HCT116 (cell line): Measurements from ENCODE around the gene ARL8B. TPM values are rescaled to one million over a fixed set of nuclear protein-coding genes. Genes with fewer than 3 reads are reported as not detected.

Source experiments
- ATAC-seq: fragments of 200-7000 bp; cut with Tn5 transposase; 2 replicates; pipeline ENCODE4 v1.9.1; 2020; ENCODE audit warnings: mild to moderate bottlenecking, moderate library complexity
- BruUV-seq: library from RNA; stranded (reverse); fragments of 400-500 nt; replicated peaks from 2 replicates; lab custom pipeline; 2021; lab: Mats Ljungman, UMichigan
- CTCF ChIA-PET: fragments of 300-600 bp; sonication (Branson Sonifier 250); formaldehyde crosslinking; loops from one replicate; lab custom pipeline; 2021; ENCODE audit warnings: antibody characterized with exemption; lab: Charles Lee
- POLR2A ChIA-PET: fragments of 300-600, 350-600 bp; sonication (Branson Sonifier 250); formaldehyde crosslinking; loops from one replicate; lab custom pipeline; 2021; ENCODE audit warnings: antibody characterized with exemption; lab: Charles Lee
- RAD21 ChIA-PET, 2 experiments: fragments of 300-600 bp; sonication (Branson Sonifier 250); formaldehyde crosslinking; loops; one replicate each; lab custom pipeline; 2023; ENCODE audit warnings: low total read pairs in 2 of 2; ENCODE audit not compliant: uncharacterized antibody in 2 of 2, unreplicated experiment in 2 of 2, low non-redundant PET in 1 of 2; lab: Charles Lee
- DNase-seq: peaks from one replicate; pipeline ENCODE4 v3.0.0-alpha.2; 2010; ENCODE audit warnings: low read depth, low spot score
- H2AFZ ChIP-seq: fragments of 200-600 bp; shearing (Covaris generic), sonication (generic); 2 replicates; pipeline ENCODE4 v1.6.1; 2017; ENCODE audit warnings: low read depth, mixed run types, mixed read lengths, antibody characterized with exemption, low read length; ENCODE audit not compliant: poor library complexity, severe bottlenecking
- H3K27ac ChIP-seq: 2 replicates; pipeline ENCODE4 v1.5.1; 2012; ENCODE audit warnings: low read depth, low read length
- H3K27me3 ChIP-seq: fragments of 200-600 bp; sonication (generic); 2 replicates; pipeline ENCODE4 v1.6.1; 2016; ENCODE audit warnings: mixed run types, low read length, mixed read lengths; ENCODE audit not compliant: insufficient read depth
- H3K36me3 ChIP-seq, 2 experiments: fragments of 200-500 bp in 1 of 2; fragments of 200-600 bp in 1 of 2; sonication (Bioruptor generic) in 1 of 2; sonication (generic) in 1 of 2; 2 replicates each; pipeline versions ENCODE4 v1.5.1 to v1.6.1; 2014 to 2016; ENCODE audit warnings: low read length in 2 of 2, inconsistent platforms in 1 of 2, mixed read lengths in 1 of 2, mixed run types in 1 of 2; ENCODE audit not compliant: insufficient read depth in 2 of 2, control insufficient read depth in 1 of 2
- H3K4me1 ChIP-seq, 2 experiments: fragments of 200-600 bp in 1 of 2; sonication (generic) in 1 of 2; 2 replicates each; pipeline versions ENCODE4 v1.5.1 to v1.6.1; 2012 to 2017; ENCODE audit warnings: low read length in 2 of 2, inconsistent platforms in 1 of 2, mild to moderate bottlenecking in 1 of 2, mixed read lengths in 1 of 2, mixed run types in 1 of 2, moderate library complexity in 1 of 2; ENCODE audit not compliant: insufficient read depth in 2 of 2, control insufficient read depth in 1 of 2
- H3K4me2 ChIP-seq: fragments of 200-600 bp; sonication (generic); 2 replicates; pipeline ENCODE4 v1.6.1; 2017; ENCODE audit warnings: mixed run types, low read length, mixed read lengths
- H3K4me3 ChIP-seq, 2 experiments: fragments of 200-600 bp in 1 of 2; sonication (generic) in 1 of 2; replicated peaks in 1 of 2; 2 replicates each; pipeline ENCODE4 v1.5.1; 2011 to 2016; ENCODE audit warnings: low read length in 2 of 2, control low read depth in 1 of 2, low read depth in 1 of 2, mild to moderate bottlenecking in 1 of 2, mixed read lengths in 1 of 2, mixed run types in 1 of 2
- H3K79me2 ChIP-seq: fragments of 200-600 bp; sonication (generic); 2 replicates; pipeline ENCODE4 v1.6.1; 2017; ENCODE audit warnings: mild to moderate bottlenecking, mixed run types, low read length, moderate library complexity, mixed read lengths; ENCODE audit not compliant: insufficient read depth
- H3K9ac ChIP-seq: fragments of 200-600 bp; sonication (generic); 2 replicates; pipeline ENCODE4 v1.6.1; 2016; ENCODE audit warnings: low read length, mixed read lengths
- H3K9me2 ChIP-seq: fragments of 200-600 bp; sonication (generic), shearing (Covaris generic); 2 replicates; pipeline ENCODE4 v1.6.1; 2017; ENCODE audit warnings: mixed run types, mild to moderate bottlenecking, moderate library complexity; ENCODE audit not compliant: insufficient read depth
- H3K9me3 ChIP-seq, 2 experiments: fragments of 200-500 bp in 1 of 2; fragments of 200-600 bp in 1 of 2; sonication (Bioruptor generic) in 1 of 2; sonication (generic) in 1 of 2; 2 replicates each; pipeline ENCODE4 v1.6.1; 2014 to 2017; ENCODE audit warnings: low read length in 2 of 2, mixed read lengths in 2 of 2, inconsistent platforms in 1 of 2, low read depth in 1 of 2, mild to moderate bottlenecking in 1 of 2, mixed run types in 1 of 2, moderate library complexity in 1 of 2; ENCODE audit not compliant: control insufficient read depth in 1 of 2, insufficient read depth in 1 of 2
- H4K20me1 ChIP-seq: fragments of 200-600 bp; sonication (generic), shearing (Covaris generic); 2 replicates; pipeline ENCODE4 v1.6.1; 2017; ENCODE audit warnings: mixed run types, mild to moderate bottlenecking, moderate library complexity; ENCODE audit not compliant: insufficient read depth
- CEBPB ChIP-seq: IDR thresholded peaks from 2 replicates; pipeline ENCODE4 v1.6.1; 2012; ENCODE audit warnings: low read depth
- EGR1 ChIP-seq: IDR thresholded peaks from 2 replicates; pipeline ENCODE4 v1.6.1; 2012; ENCODE audit warnings: low read depth
- ELF1 ChIP-seq: IDR thresholded peaks from 2 replicates; pipeline ENCODE4 v1.6.1; 2012; ENCODE audit warnings: low read depth, borderline replicate concordance
- EZH2 ChIP-seq: fragments of 200-600 bp; sonication (generic); IDR thresholded peaks from 2 replicates; pipeline ENCODE4 v1.6.1; 2017; ENCODE audit warnings: antibody characterized with exemption, mixed run types
- EZH2phosphoT487 ChIP-seq: fragments of 200-600 bp; IDR thresholded peaks from 2 replicates; pipeline ENCODE4 v1.6.1; 2018; ENCODE audit warnings: antibody characterized with exemption, borderline replicate concordance
- FOSL1 ChIP-seq: IDR thresholded peaks from 2 replicates; pipeline ENCODE4 v1.6.1; 2012; ENCODE audit warnings: low read depth
- JUND ChIP-seq: IDR thresholded peaks from 2 replicates; pipeline ENCODE4 v1.6.1; 2012
- POLR2A ChIP-seq: IDR thresholded peaks from 2 replicates; pipeline ENCODE4 v1.7.0; 2011; ENCODE audit warnings: borderline replicate concordance; ENCODE audit not compliant: insufficient read depth, insufficient read length; ENCODE audit errors: extremely low read depth
- SIN3A ChIP-seq: IDR thresholded peaks from 2 replicates; pipeline ENCODE4 v1.6.1; 2012; ENCODE audit warnings: low read depth
- SP1 ChIP-seq: IDR thresholded peaks from 2 replicates; pipeline ENCODE4 v1.6.1; 2012; ENCODE audit warnings: low read depth
- YY1 ChIP-seq: IDR thresholded peaks from 2 replicates; pipeline ENCODE4 v1.6.1; 2011; ENCODE audit warnings: low read length, low read depth, moderate library complexity, mild to moderate bottlenecking; ENCODE audit not compliant: insufficient replicate concordance; ENCODE audit errors: extremely low read depth
- ZFX ChIP-seq: fragments of 450-650 bp; IDR thresholded peaks from 2 replicates; pipeline ENCODE4 v1.6.1; 2017
- intact Hi-C: fragments of 100-400 bp; cut with micrococcal nuclease; formaldehyde crosslinking; loops from 2 replicates; pipeline ENCODE4 v1.10.0; 2022
- total RNA-seq: library from RNA; stranded (reverse); gene quantifications from one replicate; pipeline ENCODE4 v1.2.1, GENCODE V29; 2021; ENCODE audit not compliant: unreplicated experiment
- TF ChIP-seq, protein P1 (sequence below): IDR thresholded peaks from 2 replicates; pipeline ENCODE4 v1.6.1; 2012

The ARL8B gene
- total RNA-seq, 1 experiment from 2014 or later = 38.1 TPM

DNA sequence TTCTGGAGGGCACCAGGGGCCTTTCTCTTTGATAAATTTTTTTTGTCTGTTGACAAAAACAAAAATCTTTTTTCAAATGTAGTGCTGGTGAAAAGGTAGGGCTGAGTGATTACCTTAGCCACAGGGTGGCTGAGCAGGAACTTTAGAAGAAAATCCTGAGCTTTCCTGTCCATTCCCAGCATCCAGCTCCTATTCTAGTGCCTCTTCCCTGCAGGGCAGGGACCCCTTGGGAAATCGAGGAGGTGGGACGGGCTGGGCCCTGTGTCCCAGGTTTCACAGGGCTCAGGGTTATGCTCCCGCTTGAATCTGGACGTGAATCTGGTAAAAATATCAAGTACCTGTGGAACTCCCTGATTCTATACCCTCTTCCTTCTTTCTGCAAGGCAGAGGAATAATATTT lies 97.1 kb downstream of the ARL8B start:
- no peak overlapping the region for H3K27ac ChIP-seq
- CTCF ChIA-PET = no interaction called here
- TF ChIP-seq POLR2A = no peak
- TF ChIP-seq, all 23 proteins: peak for 0
- no peak for ATAC-seq
- no peaks in the 10 kb centered on the region for H3K9me3 ChIP-seq
- no peak overlapping the region for H3K9ac ChIP-seq
- no peak overlapping the region for H3K4me2 ChIP-seq
- no peak overlapping the region for H2AFZ ChIP-seq
- H3K4me1 ChIP-seq = no peaks in the 10 kb centered on the region
- H3K4me3 ChIP-seq = no peak overlapping the region
- no peaks in the 10 kb centered on the region for H3K27me3 ChIP-seq
- ChIA-PET RAD21 (no interaction called here), POLR2A (interaction anchor here (1.4 kb wide), 1 partner anchor 12 kb away, joined by 4 read pairs; no protein-coding TSS in a partner anchor)
- no peaks in the 10 kb centered on the region for H4K20me1 ChIP-seq
- no TSS peak for BruUV-seq
- DNase-seq = no peak
- no peaks in the 10 kb centered on the region for H3K79me2 ChIP-seq
- peaks cover 14 to 21% of the 10 kb centered on the region in 2 experiments; a peak in 3 of 4 replicates for H3K36me3 ChIP-seq
- H3K9me2 ChIP-seq = no peaks in the 10 kb centered on the region
- intact Hi-C loops = no loop called here

DNA sequence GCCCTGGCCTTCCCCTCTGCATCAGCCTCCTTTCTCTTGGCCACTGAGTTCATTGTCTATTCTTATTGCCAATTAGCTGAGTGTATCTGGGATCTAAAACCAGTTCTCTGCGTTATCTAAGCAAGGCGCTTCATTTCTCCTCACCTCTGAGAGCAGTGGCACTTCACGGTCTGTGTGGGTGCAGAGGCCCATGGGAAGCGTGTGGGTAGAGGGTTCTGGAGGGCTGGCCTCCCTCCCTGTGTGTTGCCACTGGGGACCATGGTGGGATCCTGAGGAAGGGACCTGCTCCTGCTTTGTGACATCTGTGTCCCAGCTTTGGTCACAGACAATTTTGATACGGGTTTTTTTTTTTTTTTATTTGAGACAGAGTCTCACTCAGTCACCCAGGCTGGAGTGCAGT lies 98.1 kb downstream of the ARL8B start:
- Histone ChIP-seq H3K9ac (no peak overlapping the region), H3K9me2 (no peaks in the 10 kb centered on the region), H3K36me3 (peaks cover 11 to 14% of the 10 kb centered on the region in 2 experiments; a peak in 3 of 4 replicates), H3K9me3 (no peaks in the 10 kb centered on the region), H4K20me1 (no peaks in the 10 kb centered on the region), H3K79me2 (no peaks in the 10 kb centered on the region), H3K27me3 (no peaks in the 10 kb centered on the region), H3K4me2 (no peak overlapping the region), H2AFZ (no peak overlapping the region), H3K4me1 (no peaks in the 10 kb centered on the region), H3K27ac (no peak overlapping the region), H3K4me3 (no peak overlapping the region)
- ChIA-PET POLR2A (interaction anchor here (1.4 kb wide), 1 partner anchor 13 kb away, joined by 4 read pairs; no protein-coding TSS in a partner anchor), CTCF (no interaction called here), RAD21 (no interaction called here)
- ATAC-seq (no peak), DNase-seq (no peak)
- intact Hi-C loops = loop anchor here (10.0 kb wide), 1 partner anchor 565 kb away; no protein-coding TSS in a partner anchor
- BruUV-seq = no TSS peak
- TF ChIP-seq SIN3A (no peak), YY1 (no peak), JUND (no peak), ELF1 (no peak), EZH2phosphoT487 (no peak), POLR2A (no peak), SP1 (no peak), FOSL1 (no peak), CEBPB (no peak), EZH2 (no peak), EGR1 (no peak), ZFX (no peak)
- TF ChIP-seq, protein P1, sequence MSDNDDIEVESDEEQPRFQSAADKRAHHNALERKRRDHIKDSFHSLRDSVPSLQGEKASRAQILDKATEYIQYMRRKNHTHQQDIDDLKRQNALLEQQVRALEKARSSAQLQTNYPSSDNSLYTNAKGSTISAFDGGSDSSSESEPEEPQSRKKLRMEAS = no peak
